ENCODE results near the gene PRPF6. TPM values are rescaled to one million over a fixed set of nuclear protein-coding genes. Genes with fewer than 3 reads are reported as not detected.

The PRPF6 gene
- total RNA-seq, 1 donor from 2014 or later = 81.5 TPM

- Mint-ChIP-seq H3K27ac (ENCODE audit: unreplicated experiment) (no peak overlapping the region), H3K4me1 (no peaks in the 10 kb centered on the region), H3K4me3 (no peak overlapping the region), H3K27me3 (ENCODE audit: low read depth) (no peaks in the 10 kb centered on the region), H3K36me3 (ENCODE audit: low read depth) (no peaks in the 10 kb centered on the region), H3K9me3 (no peaks in the 10 kb centered on the region)
- no peak for TF ChIP-seq CTCF (conservative IDR thresholded peaks at IDR 0.05)
- no peak for DNase-seq (ENCODE audit: low read depth, low spot score)
Measured at GRCh38 chr20:64071341-64072332, 90.7 kb downstream of the PRPF6 start.

DNA sequence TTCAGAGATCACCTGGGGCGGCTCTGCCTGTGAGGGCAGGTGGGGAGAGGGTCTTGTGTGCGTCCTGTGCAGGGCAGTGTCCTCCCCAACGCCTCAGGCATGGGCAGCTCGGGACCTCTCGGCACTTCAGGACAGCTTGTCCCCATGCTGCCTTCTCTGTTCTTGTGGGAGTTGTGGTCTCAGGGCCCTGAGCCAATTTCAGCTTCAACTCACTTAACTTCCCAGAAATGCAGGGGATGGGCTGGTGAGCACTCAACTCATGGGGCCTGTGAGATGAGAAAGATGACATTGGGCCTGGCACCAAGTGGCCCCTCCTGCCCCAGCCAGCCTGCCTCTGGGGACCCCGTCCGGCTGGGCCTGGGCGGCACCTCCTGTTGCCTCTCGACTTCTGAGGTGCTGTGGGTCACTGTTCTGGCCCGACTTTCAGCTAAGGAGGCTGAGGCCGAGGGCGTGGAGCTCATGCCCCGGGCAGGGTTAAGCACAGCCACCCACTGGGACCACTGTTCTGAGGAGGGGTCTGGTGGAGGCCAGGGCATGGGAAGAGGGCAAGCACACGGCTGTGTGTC, 91.6 kb downstream of the PRPF6 start:
- no peak for DNase-seq (ENCODE audit: low read depth, low spot score)
- Mint-ChIP-seq H3K27ac (ENCODE audit: unreplicated experiment) (no peak overlapping the region), H3K4me1 (no peaks in the 10 kb centered on the region), H3K36me3 (ENCODE audit: low read depth) (no peaks in the 10 kb centered on the region), H3K4me3 (no peak overlapping the region), H3K9me3 (no peaks in the 10 kb centered on the region), H3K27me3 (ENCODE audit: low read depth) (no peaks in the 10 kb centered on the region)
- no peak for TF ChIP-seq CTCF (conservative IDR thresholded peaks at IDR 0.05)

- DNase-seq (ENCODE audit: low read depth, low spot score) = no peak
- Mint-ChIP-seq H3K4me3 (no peak overlapping the region), H3K4me1 (peaks cover under 1% of the 10 kb centered on the region), H3K27me3 (ENCODE audit: low read depth) (no peaks in the 10 kb centered on the region), H3K27ac (ENCODE audit: unreplicated experiment) (no peak overlapping the region), H3K36me3 (ENCODE audit: low read depth) (no peaks in the 10 kb centered on the region), H3K9me3 (no peaks in the 10 kb centered on the region)
- no peak for TF ChIP-seq CTCF (conservative IDR thresholded peaks at IDR 0.05)
Measured at GRCh38 chr20:64073476-64074183, 92.7 kb downstream of the PRPF6 start.

DNA sequence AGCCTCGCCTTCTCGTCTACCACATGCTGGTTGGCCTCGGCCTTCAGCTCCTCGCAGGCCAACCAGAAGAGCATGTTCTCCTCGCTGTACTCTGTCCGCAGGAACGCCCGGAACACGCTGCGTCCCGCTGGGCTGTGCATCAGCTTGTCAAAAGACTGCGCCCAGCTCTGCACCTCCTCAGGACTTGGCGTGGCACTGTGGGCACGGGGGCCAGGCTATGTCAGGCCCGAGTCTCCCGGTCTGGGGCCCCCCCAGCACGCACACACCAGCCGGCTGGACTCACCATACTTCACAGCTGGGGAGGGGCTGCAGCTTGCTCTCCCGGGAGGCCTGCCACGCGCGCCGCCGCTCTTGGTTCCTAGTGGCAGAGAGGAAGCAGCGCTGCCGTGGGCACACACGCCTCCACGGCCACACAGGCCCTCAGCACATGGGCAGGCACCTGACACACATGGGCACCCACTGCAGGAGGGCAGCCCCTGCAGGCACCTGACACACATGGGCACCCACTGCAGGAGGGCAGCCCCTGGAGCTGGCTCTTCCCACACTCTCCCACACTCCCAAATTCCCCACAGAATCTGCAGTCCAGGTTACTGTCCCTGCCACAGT, 93.4 kb downstream of the PRPF6 start:
- Mint-ChIP-seq H3K27me3 (ENCODE audit: low read depth) (no peaks in the 10 kb centered on the region), H3K27ac (ENCODE audit: unreplicated experiment) (no peak overlapping the region), H3K36me3 (ENCODE audit: low read depth) (no peaks in the 10 kb centered on the region), H3K9me3 (no peaks in the 10 kb centered on the region), H3K4me3 (no peak overlapping the region), H3K4me1 (peaks cover 6% of the 10 kb centered on the region)
- TF ChIP-seq CTCF (conservative IDR thresholded peaks at IDR 0.05) = no peak
- DNase-seq (ENCODE audit: low read depth, low spot score) = no peak

- H3K4me3 Mint-ChIP-seq = no peak overlapping the region
- DNase-seq (ENCODE audit: low read depth, low spot score) = no peak
- no peak for TF ChIP-seq CTCF (conservative IDR thresholded peaks at IDR 0.05)
- H3K9me3 Mint-ChIP-seq = no peaks in the 10 kb centered on the region
- peaks cover 6% of the 10 kb centered on the region for H3K4me1 Mint-ChIP-seq
- no peak overlapping the region for H3K27ac Mint-ChIP-seq (ENCODE audit: unreplicated experiment)
- H3K27me3 Mint-ChIP-seq (ENCODE audit: low read depth) = no peaks in the 10 kb centered on the region
- no peaks in the 10 kb centered on the region for H3K36me3 Mint-ChIP-seq (ENCODE audit: low read depth)
Measured at GRCh38 chr20:64074963-64075362, 94.0 kb downstream of the PRPF6 start.

Measured in neural crest cell (in vitro differentiated cells).